Muscle of arm (tissue), 12 donors: ENCODE data around the gene GSAP. TPM values are rescaled to one million over a fixed set of nuclear protein-coding genes. Genes with fewer than 3 reads are reported as not detected.
A peak's percentile ranks its signal among the peaks of the same experiment; 100 is the strongest.

Experiments used
- DNase-seq: peaks from one replicate; pipeline ENCODE4 v3.0.0-alpha.2; 2013
- polyA plus RNA-seq, 12 donors: library from polyadenylated mRNA; unstranded; fragments of 120-200 nt; gene quantifications; one replicate each; pipeline ENCODE4 v1.2.1, GENCODE V29; 2013; ENCODE audit not compliant: insufficient read length in 12 of 12

The GSAP gene
- polyA plus RNA-seq, 12 donors: 3.5 to 19.3 (median 5.3) TPM; not detected in 1

- DNase-seq: no peak
Observed at GRCh38 chr7:77329466-77330168, 86.5 kb downstream of the GSAP start.

GRCh38 chr7:77328669-77329068, 87.5 kb downstream of the GSAP start:
- DNase-seq: no peak

GRCh38 chr7:77327932-77328628, 88.1 kb downstream of the GSAP start:
- DNase-seq: no peak

GRCh38 chr7:77327067-77327931, 88.8 kb downstream of the GSAP start:
- no peak for DNase-seq

GRCh38 chr7:77326131-77326530, 90.0 kb downstream of the GSAP start:
- no peak for DNase-seq

GRCh38 chr7:77321300-77321699, 94.8 kb downstream of the GSAP start:
- no peak for DNase-seq

GRCh38 chr7:77320714-77321113, 95.4 kb downstream of the GSAP start:
- DNase-seq: no peak

GRCh38 chr7:77320137-77320536, 96.0 kb downstream of the GSAP start:
- DNase-seq: no peak

- no peak for DNase-seq
Observed at GRCh38 chr7:77318019-77318418, 98.1 kb downstream of the GSAP start.

- DNase-seq: no peak
Observed at GRCh38 chr7:77316219-77316978, 99.8 kb downstream of the GSAP start.

- DNase-seq: peak; percentile 82
Observed at GRCh38 chr7:77315182-77315591, 101.0 kb downstream of the GSAP start.

GRCh38 chr7:77313876-77314480, 102.2 kb downstream of the GSAP start:
- DNase-seq: no peak

- DNase-seq: peak; percentile 59
Observed at GRCh38 chr7:77313085-77313484, 103.1 kb downstream of the GSAP start.

GRCh38 chr7:77310982-77311381, 105.2 kb downstream of the GSAP start:
- no peak for DNase-seq

- DNase-seq: no peak
Observed at GRCh38 chr7:77309714-77310220, 106.4 kb downstream of the GSAP start.

GRCh38 chr7:77308792-77309191, 107.4 kb downstream of the GSAP start:
- no peak for DNase-seq

GRCh38 chr7:77306231-77307067, 109.7 kb downstream of the GSAP start:
- no peak for DNase-seq

- DNase-seq: no peak
Observed at GRCh38 chr7:77295549-77295948, 120.6 kb downstream of the GSAP start.

- no peak for DNase-seq
Observed at GRCh38 chr7:77293046-77293445, 123.1 kb downstream of the GSAP start.

GRCh38 chr7:77290425-77290824, 125.7 kb downstream of the GSAP start:
- no peak for DNase-seq
